Measurements from ENCODE around the gene PEX26. TPM values are rescaled to one million over a fixed set of nuclear protein-coding genes. Genes with fewer than 3 reads are reported as not detected.

The PEX26 gene
- total and polyA plus RNA-seq, 2 experiments from 2014 or later: 4.0 to 48.9 TPM

- no peak for TF ChIP-seq ETS1 (IDR thresholded peaks at IDR 0.05)
- TF ChIP-seq ZNF114 (CRISPR knock-in tag; IDR thresholded peaks at IDR 0.05): no peak
- no peak for TF ChIP-seq CREB1 (CRISPR knock-in tag; IDR thresholded peaks at IDR 0.05; ENCODE audit: low read depth)
- no peak for TF ChIP-seq CTCF (conservative IDR thresholded peaks at IDR 0.05; ENCODE audit: low read depth in 2 of 2)
- TF ChIP-seq EZH2phosphoT487 (IDR thresholded peaks at IDR 0.05; ENCODE audit: unreplicated experiment): no peak
Measured at GRCh38 chr22:18110954-18111758, 33.4 kb downstream of the PEX26 start (continued).

- Histone ChIP-seq H3K79me2 (replicated peaks; ENCODE audit: insufficient read depth) (no peaks in the 10 kb centered on the region), H3K27ac (ENCODE audit: low read depth) (no peak overlapping the region), H3F3A (replicated peaks; ENCODE audit: low read depth) (no peaks in the 10 kb centered on the region), H3K4me1 (ENCODE audit: insufficient read depth) (peaks cover 12% of the 10 kb centered on the region; the same call in 1 of the 2 replicates), H4K20me1 (replicated peaks; ENCODE audit: insufficient read depth) (no peaks in the 10 kb centered on the region), H3K4me2 (peak overlapping the region; percentile 93), H2AFZ (peak overlapping the region; percentile 89), H3K4me3 (peak overlapping the region; percentile 66; the same call in 1 of the 2 replicates), H3K9me2 (ENCODE audit: insufficient read depth) (no peaks in the 10 kb centered on the region), H3K36me3 (ENCODE audit: insufficient read depth) (no peaks in the 10 kb centered on the region), H3K27me3 (ENCODE audit: insufficient read depth) (peaks cover 47% of the 10 kb centered on the region)
- peaks cover 27% of the 10 kb centered on the region for H3K9me3 Mint-ChIP-seq
- no peak for TF ChIP-seq NANOG (IDR thresholded peaks at IDR 0.05; ENCODE audit: borderline replicate concordance)
- no peak for TF ChIP-seq ZNF462 (CRISPR knock-in tag; IDR thresholded peaks at IDR 0.05)
- no peak for TF ChIP-seq EZH2phosphoT487 (IDR thresholded peaks at IDR 0.05; ENCODE audit: unreplicated experiment)
- no peak for TF ChIP-seq REST (IDR thresholded peaks at IDR 0.05; ENCODE audit: unreplicated experiment)
- TF ChIP-seq CREB1 (CRISPR knock-in tag; IDR thresholded peaks at IDR 0.05; ENCODE audit: low read depth): no peak
- H3K36me3 Mint-ChIP-seq (ENCODE audit: low read depth): peaks cover 11% of the 10 kb centered on the region; the same call in 2 of the 3 replicates
- peaks cover 11% of the 10 kb centered on the region for H3K4me1 Mint-ChIP-seq
- H3K27ac Mint-ChIP-seq: no peak overlapping the region
- ATAC-seq (no peak; the same call in 2 of the 3 replicates), DNase-seq (ENCODE audit: low spot score) (no peak)
- H3K4me3 Mint-ChIP-seq: no peak overlapping the region; the same call in 1 of the 3 replicates
- peaks cover 34% of the 10 kb centered on the region for H3K27me3 Mint-ChIP-seq (ENCODE audit: insufficient read depth, low read depth, poor library complexity)
Measured at GRCh38 chr22:18111759-18112330, 34.1 kb downstream of the PEX26 start.

All from GM23338 (cell line).